ENCODE data around the gene DYNC1H1. TPM values are rescaled to one million over a fixed set of nuclear protein-coding genes. Genes with fewer than 3 reads are reported as not detected.

Gene DYNC1H1
- 56.1 TPM for polyA plus RNA-seq (2013, experiment 1 of 2)
- 51.3 TPM for polyA plus RNA-seq (2013, experiment 2 of 2)

GRCh38 chr14:101964297-101965180, at the start of gene DYNC1H1:
DYNC1H1 (plus strand) TSS chr14:101964573; CDS start chr14:101964692, 119 bp downstream.
- H3K4me2 ChIP-seq (ENCODE audit: low read length), result peak within 1 kb of the TSS; percentile 76
- no peaks in the 10 kb centered on the region for H3K27me3 ChIP-seq (ENCODE audit: insufficient read depth, low read length, poor library complexity)
- peak within 1 kb of the TSS; percentile 69 for H3K27ac ChIP-seq (ENCODE audit: low read depth, low read length)
- H3K4me1 ChIP-seq (ENCODE audit: control insufficient read depth, low read depth, low read length), result no peaks in the 10 kb centered on the region
- DNase-seq, result peak; percentile 94
- peak within 1 kb of the TSS; percentile 98 for H3K4me3 ChIP-seq (ENCODE audit: low read length)
- no peak within 1 kb of the TSS for H2BK15ac ChIP-seq (replicated peaks; ENCODE audit: low read depth)
- H2AK5ac ChIP-seq (ENCODE audit: low read length), result peak within 1 kb of the TSS; percentile 27
- peak within 1 kb of the TSS; percentile 13 for H2BK5ac ChIP-seq (ENCODE audit: low read length)
- peaks cover 13% of the 10 kb centered on the region for H3K79me1 ChIP-seq (ENCODE audit: low read length)
- H4K5ac ChIP-seq (ENCODE audit: low read length), result no peak within 1 kb of the TSS
- peaks cover 41% of the 10 kb centered on the region for H3K79me2 ChIP-seq (ENCODE audit: control insufficient read depth, insufficient read depth, low read length)
- H4K8ac ChIP-seq (ENCODE audit: low read depth, low read length), result peak within 1 kb of the TSS; percentile 58
- peak within 1 kb of the TSS; percentile 100 for H3K23ac ChIP-seq (ENCODE audit: low read length)
- H3K9ac ChIP-seq (ENCODE audit: low read length), result peak within 1 kb of the TSS; percentile 91
- H2BK120ac ChIP-seq (ENCODE audit: low read depth, low read length), result no peak within 1 kb of the TSS
- WGBS (ENCODE audit: extremely low coverage, insufficient coverage, low lambda C conversion rate), result no CpG with 5 or more reads among the region's 115 CpGs
- peak within 1 kb of the TSS; percentile 91 for H3K18ac ChIP-seq (ENCODE audit: low read length)
- peak within 1 kb of the TSS; percentile 98 for H3K56ac ChIP-seq (ENCODE audit: low read length)
- H3K36me3 ChIP-seq (ENCODE audit: control insufficient read depth, insufficient read depth, low read length), result peaks cover 3% of the 10 kb centered on the region
- peak within 1 kb of the TSS; percentile 82 for H3K4ac ChIP-seq (ENCODE audit: low read depth, low read length)

DNA sequence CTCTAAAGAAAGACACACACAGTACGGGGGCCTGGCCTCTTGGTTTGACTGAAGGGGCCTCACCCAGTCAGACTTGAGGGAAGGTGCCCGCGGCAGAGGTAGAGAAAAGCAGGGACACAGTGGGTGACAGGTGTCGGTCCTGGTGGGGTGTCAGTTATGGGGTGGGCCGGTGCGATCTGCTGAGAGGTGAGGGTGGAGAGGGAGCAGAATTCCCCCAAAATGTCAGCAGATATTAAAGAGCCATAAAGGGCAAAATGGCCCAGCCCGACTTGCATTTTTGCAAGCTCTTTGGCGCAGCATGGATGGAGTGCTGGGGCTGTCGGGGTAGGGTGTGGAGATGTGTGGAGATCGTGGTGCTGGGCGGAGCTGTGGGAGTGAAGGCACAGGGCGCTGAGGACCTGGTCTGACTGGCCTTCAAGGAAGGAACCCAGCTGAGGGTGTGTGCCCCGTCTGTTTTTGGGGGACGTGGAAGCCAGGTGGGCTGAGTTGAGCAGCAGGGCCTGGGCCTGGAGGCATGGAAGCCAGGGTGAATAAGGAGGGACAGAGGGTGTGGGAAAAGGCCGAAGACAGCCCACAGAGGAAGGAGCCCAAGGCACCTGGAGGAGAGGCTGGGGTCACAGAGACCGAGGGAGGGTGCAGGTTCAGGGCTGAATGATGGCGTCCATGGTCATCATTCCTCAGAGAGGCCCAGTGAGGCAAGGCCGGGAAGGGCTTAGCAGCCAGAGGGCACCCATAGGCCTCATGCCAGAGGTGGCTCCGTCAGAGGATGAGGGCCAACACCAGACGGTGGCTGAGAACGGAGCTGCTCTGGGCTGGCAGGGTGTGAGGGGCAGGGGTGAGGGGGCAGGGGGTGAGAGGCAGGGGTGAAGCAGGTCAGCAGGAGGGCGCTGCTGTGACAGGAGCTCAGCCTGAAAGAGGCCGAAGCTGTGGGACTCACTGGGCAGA, 48.2 kb upstream of the DYNC1H1 start:
- H4K5ac ChIP-seq (ENCODE audit: low read length), result no peak overlapping the region
- H2BK120ac ChIP-seq (ENCODE audit: low read depth, low read length), result no peak overlapping the region
- no CpG with 5 or more reads among the region's 23 CpGs for WGBS (ENCODE audit: extremely low coverage, insufficient coverage, low lambda C conversion rate)
- no peak overlapping the region for H2BK15ac ChIP-seq (replicated peaks; ENCODE audit: low read depth)
- H3K27me3 ChIP-seq (ENCODE audit: insufficient read depth, low read length, poor library complexity), result no peaks in the 10 kb centered on the region
- no peak overlapping the region for H3K56ac ChIP-seq (ENCODE audit: low read length)
- H3K79me2 ChIP-seq (ENCODE audit: control insufficient read depth, insufficient read depth, low read length), result no peaks in the 10 kb centered on the region
- H3K23ac ChIP-seq (ENCODE audit: low read length), result peak overlapping the region; percentile 80
- no peak overlapping the region for H3K4me3 ChIP-seq (ENCODE audit: low read length)
- H3K27ac ChIP-seq (ENCODE audit: low read depth, low read length), result no peak overlapping the region
- no peak overlapping the region for H3K9ac ChIP-seq (ENCODE audit: low read length)
- no peaks in the 10 kb centered on the region for H3K79me1 ChIP-seq (ENCODE audit: low read length)
- H3K4ac ChIP-seq (ENCODE audit: low read depth, low read length), result no peak overlapping the region
- no peak overlapping the region for H2AK5ac ChIP-seq (ENCODE audit: low read length)
- no peak for DNase-seq
- H4K8ac ChIP-seq (ENCODE audit: low read depth, low read length), result no peak overlapping the region
- H3K18ac ChIP-seq (ENCODE audit: low read length), result no peak overlapping the region
- no peak overlapping the region for H3K4me2 ChIP-seq (ENCODE audit: low read length)
- H2BK5ac ChIP-seq (ENCODE audit: low read length), result no peak overlapping the region
- H3K36me3 ChIP-seq (ENCODE audit: control insufficient read depth, insufficient read depth, low read length), result no peaks in the 10 kb centered on the region
- peaks cover 7% of the 10 kb centered on the region for H3K4me1 ChIP-seq (ENCODE audit: control insufficient read depth, low read depth, low read length)

- H3K27me3 ChIP-seq (ENCODE audit: insufficient read depth, low read length, poor library complexity), result no peaks in the 10 kb centered on the region
- no peak overlapping the region for H2BK120ac ChIP-seq (ENCODE audit: low read depth, low read length)
- no peak overlapping the region for H3K4me3 ChIP-seq (ENCODE audit: low read length)
- no peak overlapping the region for H3K9ac ChIP-seq (ENCODE audit: low read length)
- no peak overlapping the region for H2AK5ac ChIP-seq (ENCODE audit: low read length)
- no peak for DNase-seq
- no peak overlapping the region for H3K18ac ChIP-seq (ENCODE audit: low read length)
- no peak overlapping the region for H4K8ac ChIP-seq (ENCODE audit: low read depth, low read length)
- no peaks in the 10 kb centered on the region for H3K79me2 ChIP-seq (ENCODE audit: control insufficient read depth, insufficient read depth, low read length)
- no peak overlapping the region for H3K27ac ChIP-seq (ENCODE audit: low read depth, low read length)
- peaks cover 7% of the 10 kb centered on the region for H3K4me1 ChIP-seq (ENCODE audit: control insufficient read depth, low read depth, low read length)
- H3K56ac ChIP-seq (ENCODE audit: low read length), result no peak overlapping the region
- no peaks in the 10 kb centered on the region for H3K36me3 ChIP-seq (ENCODE audit: control insufficient read depth, insufficient read depth, low read length)
- no CpG with 5 or more reads among the region's 18 CpGs for WGBS (ENCODE audit: extremely low coverage, insufficient coverage, low lambda C conversion rate)
- peak overlapping the region; percentile 80 for H3K23ac ChIP-seq (ENCODE audit: low read length)
- no peaks in the 10 kb centered on the region for H3K79me1 ChIP-seq (ENCODE audit: low read length)
- no peak overlapping the region for H4K5ac ChIP-seq (ENCODE audit: low read length)
- H3K4me2 ChIP-seq (ENCODE audit: low read length), result no peak overlapping the region
- no peak overlapping the region for H2BK15ac ChIP-seq (replicated peaks; ENCODE audit: low read depth)
- H2BK5ac ChIP-seq (ENCODE audit: low read length), result no peak overlapping the region
- H3K4ac ChIP-seq (ENCODE audit: low read depth, low read length), result no peak overlapping the region
Observed at GRCh38 chr14:101916816-101917412, 47.5 kb upstream of the DYNC1H1 start.

DNA sequence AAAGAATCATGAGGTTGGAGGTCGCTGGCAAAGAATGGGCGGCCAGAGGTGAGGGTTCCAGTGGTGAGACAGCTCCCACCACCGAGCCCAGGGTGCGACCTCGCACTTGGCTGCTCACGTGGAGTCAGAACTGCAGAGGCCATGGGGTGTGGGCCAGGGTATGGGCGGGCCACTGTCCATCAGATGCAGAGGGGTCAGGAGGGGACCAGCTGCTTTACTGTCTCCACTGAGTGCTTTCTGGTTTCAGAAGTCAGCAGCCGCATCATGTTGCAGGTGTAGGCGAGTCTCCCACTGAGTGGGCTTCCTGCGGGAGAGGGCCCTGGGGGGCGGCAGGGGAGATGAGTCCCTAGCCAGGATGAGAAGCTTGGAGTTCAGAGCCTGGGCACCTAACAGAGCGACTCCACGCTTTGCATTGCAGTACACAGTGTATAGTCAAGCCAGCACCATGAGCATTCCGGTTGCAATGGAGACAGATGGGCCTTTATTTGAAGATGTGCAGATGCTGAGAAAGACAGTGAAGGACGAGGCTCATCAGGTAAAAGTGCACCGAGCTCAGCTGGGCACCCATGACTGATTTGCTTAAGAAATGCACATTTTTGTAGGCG, 46.9 kb upstream of the DYNC1H1 start:
- H3K18ac ChIP-seq (ENCODE audit: low read length), result no peak overlapping the region
- H3K4ac ChIP-seq (ENCODE audit: low read depth, low read length), result no peak overlapping the region
- no peak overlapping the region for H3K27ac ChIP-seq (ENCODE audit: low read depth, low read length)
- H3K23ac ChIP-seq (ENCODE audit: low read length), result no peak overlapping the region
- no CpG with 5 or more reads among the region's 17 CpGs for WGBS (ENCODE audit: extremely low coverage, insufficient coverage, low lambda C conversion rate)
- H3K4me3 ChIP-seq (ENCODE audit: low read length), result no peak overlapping the region
- H3K56ac ChIP-seq (ENCODE audit: low read length), result peak overlapping the region; percentile 1
- H3K27me3 ChIP-seq (ENCODE audit: insufficient read depth, low read length, poor library complexity), result no peaks in the 10 kb centered on the region
- H2BK15ac ChIP-seq (replicated peaks; ENCODE audit: low read depth), result no peak overlapping the region
- no peaks in the 10 kb centered on the region for H3K79me1 ChIP-seq (ENCODE audit: low read length)
- H4K5ac ChIP-seq (ENCODE audit: low read length), result no peak overlapping the region
- no peak overlapping the region for H2AK5ac ChIP-seq (ENCODE audit: low read length)
- peaks cover 7% of the 10 kb centered on the region for H3K4me1 ChIP-seq (ENCODE audit: control insufficient read depth, low read depth, low read length)
- H3K9ac ChIP-seq (ENCODE audit: low read length), result no peak overlapping the region
- H4K8ac ChIP-seq (ENCODE audit: low read depth, low read length), result no peak overlapping the region
- DNase-seq, result no peak
- no peaks in the 10 kb centered on the region for H3K79me2 ChIP-seq (ENCODE audit: control insufficient read depth, insufficient read depth, low read length)
- H3K4me2 ChIP-seq (ENCODE audit: low read length), result no peak overlapping the region
- H2BK5ac ChIP-seq (ENCODE audit: low read length), result no peak overlapping the region
- no peak overlapping the region for H2BK120ac ChIP-seq (ENCODE audit: low read depth, low read length)
- no peaks in the 10 kb centered on the region for H3K36me3 ChIP-seq (ENCODE audit: control insufficient read depth, insufficient read depth, low read length)
